Putamen (tissue), 1 donor: Measurements from ENCODE around the gene ZMYND11.
A peak's percentile ranks its signal among the peaks of the same experiment; 100 is the strongest.
"Not testable (repeated sequence)": the region's sequence is repeated elsewhere in the genome, so short reads cannot be mapped to it uniquely, and the experiment has no call there.

Experiments used
- DNase-seq: peaks from one replicate; pipeline ENCODE4 v3.0.0-alpha.2; 2016; ENCODE audit warnings: low spot score

The ZMYND11 gene

GRCh38 chr10:244227-244626 lies 109.0 kb downstream of the ZMYND11 start:
- DNase-seq = peak; percentile 33

DNA sequence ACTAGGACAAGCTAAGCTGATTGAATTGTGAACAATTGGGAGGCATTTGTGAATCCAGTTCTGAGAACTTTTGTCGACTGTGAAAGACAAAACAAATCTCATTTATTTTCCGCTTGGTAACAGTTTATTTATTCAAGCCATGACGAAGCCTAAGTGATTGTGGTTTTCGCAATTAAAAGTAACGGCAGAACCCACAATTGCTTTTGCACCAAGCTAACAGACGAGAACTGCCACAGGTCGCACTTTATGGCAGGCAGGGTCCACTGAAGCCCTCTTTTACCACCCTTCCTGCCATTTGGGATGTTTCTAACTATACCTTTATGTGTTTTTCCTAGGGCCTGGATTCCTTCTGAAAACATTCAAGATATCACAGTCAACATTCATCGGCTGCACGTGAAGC lies 111.2 kb downstream of the ZMYND11 start:
- no peak for DNase-seq

DNA sequence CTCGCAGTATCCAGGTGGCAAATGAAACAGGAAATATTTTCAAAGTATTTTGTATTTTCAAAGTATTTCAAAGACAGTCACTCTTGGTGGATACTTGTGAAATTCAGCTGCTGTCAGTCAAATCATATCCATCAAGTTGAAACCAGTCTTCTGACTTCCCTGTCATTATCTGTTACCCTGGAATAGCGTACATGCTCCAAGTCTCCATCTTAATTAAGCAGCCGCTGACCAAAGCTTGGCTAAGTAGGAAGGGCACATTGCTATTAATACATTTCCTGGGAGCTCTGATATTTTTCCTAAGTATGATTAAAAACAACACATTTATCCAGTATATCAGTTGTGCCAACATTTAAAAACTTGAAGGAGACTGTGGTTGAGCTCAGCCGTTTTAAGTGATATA lies 112.2 kb downstream of the ZMYND11 start:
- no peak for DNase-seq

GRCh38 chr10:248307-248706 lies 113.1 kb downstream of the ZMYND11 start:
- DNase-seq = no peak

DNA sequence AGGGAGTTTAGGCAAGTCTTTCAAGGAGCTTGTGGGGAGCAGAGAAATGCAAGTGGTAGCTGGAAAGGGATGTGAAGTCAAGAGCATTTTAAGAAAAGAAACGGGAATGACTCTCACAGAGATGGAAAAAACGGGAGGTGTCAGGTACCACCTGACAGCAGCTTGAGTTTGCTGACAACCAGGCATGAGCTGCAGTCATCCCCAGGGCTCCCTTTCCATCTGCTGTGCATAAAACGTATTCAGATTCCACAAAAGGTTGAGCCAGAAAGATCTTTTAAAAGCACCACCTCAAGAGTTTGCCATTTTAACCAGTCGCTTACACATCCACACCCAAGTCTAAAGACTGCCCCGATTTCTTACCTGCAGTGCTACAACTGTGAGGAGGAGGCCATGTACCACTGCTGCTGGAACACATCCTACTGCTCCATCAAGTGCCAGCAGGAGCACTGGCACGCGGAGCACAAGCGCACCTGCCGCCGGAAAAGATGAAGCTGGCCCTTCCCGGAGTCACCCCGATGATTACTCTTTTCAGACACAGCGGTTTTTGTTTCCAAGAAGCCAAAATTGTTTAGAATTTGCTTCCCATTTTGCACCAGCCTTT lies 116.8 kb downstream of the ZMYND11 start:
- DNase-seq = peak; percentile 22

- no peak for DNase-seq
Measured at GRCh38 chr10:260819-261429, 125.7 kb downstream of the ZMYND11 start.

GRCh38 chr10:264160-265073 lies 129.2 kb downstream of the ZMYND11 start:
- not testable (repeated sequence) for DNase-seq

DNA sequence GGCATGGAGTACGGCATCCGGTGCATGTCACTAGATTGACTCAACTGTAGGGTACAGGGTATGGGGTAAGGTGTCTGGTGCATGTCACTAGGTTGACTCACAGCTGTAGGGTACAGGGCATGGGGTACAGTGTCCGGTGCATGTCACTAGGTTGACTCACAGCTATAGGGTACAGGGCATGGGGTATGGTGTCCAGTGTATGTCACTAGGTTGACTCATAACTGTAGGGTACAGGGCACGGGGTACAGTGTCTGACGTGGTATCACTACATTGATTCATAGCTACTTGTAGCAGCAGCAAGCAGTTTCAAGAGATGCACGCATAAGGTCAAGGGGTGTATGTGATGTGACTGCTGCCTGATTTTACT lies 129.8 kb downstream of the ZMYND11 start:
- DNase-seq = not testable (repeated sequence)

DNA sequence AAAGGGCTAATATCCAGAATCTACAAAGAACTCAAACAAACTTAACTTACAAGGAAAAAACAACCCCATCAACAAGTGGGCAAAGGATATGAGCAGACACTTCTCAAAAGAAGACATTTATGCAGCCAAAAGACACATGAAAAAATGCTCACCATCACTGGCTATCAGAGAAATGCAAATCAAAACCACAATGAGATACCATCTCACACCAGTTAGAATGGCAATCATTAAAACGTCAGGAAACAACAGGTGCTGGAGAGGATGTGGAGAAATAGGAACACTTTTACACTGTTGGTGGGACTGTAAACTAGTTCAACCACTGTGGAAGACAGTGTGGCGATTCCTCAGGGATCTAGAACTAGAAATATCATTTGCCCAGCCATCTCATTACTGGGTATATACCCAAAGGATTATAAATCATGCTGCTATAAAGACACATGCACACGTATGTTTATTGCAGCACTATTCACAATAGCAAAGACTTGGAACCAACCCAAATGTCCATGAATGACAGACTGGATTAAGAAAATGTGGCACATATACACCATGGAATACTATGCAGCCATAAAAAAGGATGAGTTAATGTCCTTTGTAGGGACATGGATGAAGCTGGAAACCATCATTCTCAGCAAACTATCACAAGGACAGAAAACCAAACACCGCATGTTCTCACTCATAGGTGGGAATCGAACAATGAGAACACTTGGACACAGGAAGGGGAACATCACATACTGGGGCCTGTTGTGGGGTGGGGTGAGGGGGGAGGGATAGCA lies 130.7 kb downstream of the ZMYND11 start:
- DNase-seq = not testable (repeated sequence)

GRCh38 chr10:266974-267425 lies 131.7 kb downstream of the ZMYND11 start:
- no peak for DNase-seq

DNA sequence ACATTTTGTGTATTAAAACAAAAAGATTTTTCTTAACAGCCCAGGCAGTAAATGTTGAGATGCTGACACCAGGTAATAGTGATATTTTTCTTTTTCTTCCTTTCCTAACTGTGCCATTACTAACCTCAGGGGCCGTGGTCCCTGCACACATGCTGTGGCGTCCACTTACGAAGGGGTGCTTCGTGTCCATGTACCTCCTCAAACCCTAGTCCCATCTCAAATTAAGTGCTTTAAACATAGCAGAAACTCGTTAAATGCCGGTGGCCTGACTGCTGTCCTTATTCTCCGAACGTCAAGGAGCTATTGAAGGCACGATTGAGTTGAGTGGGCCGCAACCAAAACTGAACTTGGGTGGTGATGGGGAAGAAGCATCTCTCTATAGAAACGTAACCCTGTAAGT lies 132.4 kb downstream of the ZMYND11 start:
- DNase-seq = no peak

DNA sequence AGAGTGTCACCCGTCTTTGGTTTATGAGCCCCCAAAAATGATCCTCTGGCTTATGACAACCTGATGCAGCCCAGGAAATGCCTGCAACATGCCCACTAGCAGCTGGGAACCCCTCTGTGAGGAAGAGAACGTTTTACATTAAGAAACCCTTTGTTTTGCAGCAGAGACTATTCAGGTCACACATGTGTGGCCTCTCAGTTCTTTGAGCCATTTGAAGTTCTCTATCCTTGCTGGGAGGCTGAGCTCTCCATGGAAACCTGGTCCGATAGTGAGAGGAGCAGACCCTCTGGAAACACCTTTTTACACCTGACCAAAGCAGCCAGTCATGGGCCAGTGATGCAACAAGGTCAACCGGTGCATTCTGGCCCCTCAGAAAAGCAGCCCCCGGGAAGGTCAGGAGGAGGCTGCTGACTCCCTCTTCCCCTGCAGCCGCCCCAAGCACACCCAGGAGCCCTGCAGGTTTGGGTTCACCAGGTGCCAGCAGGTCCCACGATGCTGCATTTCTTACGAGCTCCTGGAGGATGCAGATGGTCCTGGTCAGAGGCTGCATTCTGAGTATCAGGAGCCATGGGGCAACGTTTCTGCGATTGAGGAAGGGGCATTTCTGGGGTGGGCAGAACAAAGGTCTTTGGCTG lies 134.3 kb downstream of the ZMYND11 start:
- DNase-seq = no peak

GRCh38 chr10:271201-271600 lies 135.9 kb downstream of the ZMYND11 start:
- no peak for DNase-seq

DNA sequence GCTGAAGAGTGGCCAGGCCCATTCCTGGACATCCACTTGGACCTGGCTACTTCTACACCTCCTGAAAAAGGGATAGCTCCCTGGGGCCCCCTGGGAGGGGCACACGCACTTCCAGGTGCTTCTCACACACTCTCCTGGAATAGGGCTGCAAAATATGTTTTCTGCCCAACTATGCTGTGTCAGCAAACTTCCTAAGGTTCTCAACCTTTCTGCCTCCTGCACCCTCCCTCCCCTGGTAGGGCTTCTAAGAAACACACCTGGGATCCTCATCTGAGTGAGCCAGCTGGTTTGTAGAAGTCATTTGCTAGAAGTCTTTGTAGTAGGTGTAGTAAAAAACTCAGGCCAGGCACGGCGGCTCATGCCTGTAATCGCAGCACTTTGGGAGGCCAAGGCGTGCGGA lies 136.5 kb downstream of the ZMYND11 start:
- no peak for DNase-seq

DNA sequence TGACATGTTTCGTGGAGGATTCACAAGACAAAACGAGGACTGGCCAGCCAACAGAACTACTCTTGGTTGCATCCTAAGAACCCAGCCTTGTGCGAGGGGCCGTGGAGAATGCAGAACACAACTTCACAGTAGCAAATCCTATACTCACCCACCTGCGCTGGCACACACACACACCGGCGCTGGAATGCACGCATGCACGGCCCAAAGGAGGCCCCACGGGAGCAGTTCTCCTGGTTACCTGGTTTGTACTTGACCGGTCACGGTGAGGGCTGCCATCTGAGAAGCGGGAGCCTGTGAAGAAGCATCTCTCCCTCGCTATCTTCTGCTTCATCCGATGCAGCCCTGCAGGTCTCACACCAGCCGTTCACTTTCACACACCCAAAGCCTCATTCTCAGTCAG lies 137.8 kb downstream of the ZMYND11 start:
- DNase-seq = no peak

GRCh38 chr10:274866-275265 lies 139.6 kb downstream of the ZMYND11 start:
- no peak for DNase-seq

- DNase-seq = no peak
Measured at GRCh38 chr10:275680-276079, 140.4 kb downstream of the ZMYND11 start.

DNA sequence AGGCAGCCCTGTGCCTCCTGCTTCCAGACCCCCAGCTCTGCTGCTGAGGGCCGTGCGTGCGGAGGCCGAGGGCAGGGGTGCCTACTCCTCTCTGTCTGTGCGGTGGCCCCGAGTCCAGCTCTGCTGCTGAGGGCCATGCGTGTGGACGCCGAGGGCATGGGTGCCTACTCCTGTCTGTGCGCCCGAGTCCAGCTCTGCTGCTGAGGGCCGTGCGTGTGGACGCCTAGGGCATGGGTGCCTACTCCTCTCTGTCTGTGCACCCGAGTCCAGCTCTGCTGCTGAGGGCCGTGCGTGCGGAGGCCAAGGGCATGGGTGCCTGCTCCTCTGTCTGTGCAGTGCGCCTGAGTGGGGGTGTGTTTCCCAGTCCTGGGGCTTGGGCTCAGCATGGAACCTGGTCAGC lies 142.7 kb downstream of the ZMYND11 start:
- no peak for DNase-seq

DNA sequence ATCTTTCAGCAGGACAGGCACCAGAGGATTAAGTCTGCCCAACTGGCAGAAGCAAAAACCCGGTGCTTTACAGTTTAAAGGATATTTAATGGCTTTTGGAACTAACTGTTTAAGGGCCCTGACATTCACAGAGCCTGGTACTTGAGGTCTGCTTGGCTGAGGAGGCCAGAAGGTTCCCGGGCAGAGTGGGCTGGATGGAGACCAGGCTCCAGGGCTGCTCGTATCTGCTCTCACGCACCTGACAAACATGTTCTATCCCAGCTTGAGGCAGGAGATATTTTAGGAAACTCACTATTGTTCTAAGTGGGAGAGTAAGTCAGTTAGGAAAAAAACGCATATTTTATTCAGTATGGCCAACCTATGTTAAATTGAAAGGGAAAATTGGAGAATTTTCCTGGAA lies 143.5 kb downstream of the ZMYND11 start:
- DNase-seq = no peak

DNA sequence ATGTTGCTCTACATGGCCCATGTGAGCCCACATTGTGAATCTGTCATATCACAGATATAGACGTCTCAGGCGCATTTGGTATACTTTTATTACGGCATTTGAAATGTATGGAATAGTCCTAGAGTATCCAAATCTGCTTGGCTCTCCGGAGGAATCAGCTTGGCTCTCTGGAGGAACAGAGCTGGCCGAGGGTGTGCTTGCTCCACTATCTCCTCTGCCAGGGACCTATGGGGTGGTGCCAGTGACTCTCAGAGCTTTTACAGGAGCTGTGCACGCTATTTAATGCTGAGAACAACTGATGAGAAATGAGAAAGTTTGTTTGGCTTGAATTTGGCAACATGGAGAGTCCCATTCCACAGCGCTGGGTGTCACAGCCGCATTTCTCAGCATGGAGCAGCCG lies 144.0 kb downstream of the ZMYND11 start:
- DNase-seq = no peak

GRCh38 chr10:279655-280054 lies 144.4 kb downstream of the ZMYND11 start:
- no peak for DNase-seq
